ENCODE results near the gene PRTN3. TPM values are rescaled to one million over a fixed set of nuclear protein-coding genes. Genes with fewer than 3 reads are reported as not detected.

The PRTN3 gene
- total RNA-seq, 3 donors from 2014 or later = not detected

- intact Hi-C loops (cut with DNase I, micrococcal nuclease) = no loop called here
- no peak for TF ChIP-seq CTCF (IDR thresholded peaks at IDR 0.05)
- ATAC-seq (no peak), DNase-seq (no peak)
- Histone ChIP-seq H3K4me3 (no peak overlapping the region), H3K36me3 (ENCODE audit: low read depth) (peaks cover 60% of the 10 kb centered on the region), H3K4me1 (ENCODE audit: low read depth) (peaks cover 18% of the 10 kb centered on the region), H3K9me3 (no peaks in the 10 kb centered on the region)
Measured at GRCh38 chr19:805600-806550, 34.9 kb upstream of the PRTN3 start.

- ATAC-seq = no peak
- no peak overlapping the region for H3K4me3 ChIP-seq
- no peak for TF ChIP-seq CTCF (IDR thresholded peaks at IDR 0.05)
- H3K4me1 ChIP-seq (ENCODE audit: low read depth) = peaks cover 8% of the 10 kb centered on the region
- H3K9me3 ChIP-seq = no peaks in the 10 kb centered on the region
- intact Hi-C loops (cut with DNase I, micrococcal nuclease) = no loop called here
- DNase-seq = no peak
- peaks cover 62% of the 10 kb centered on the region for H3K36me3 ChIP-seq (ENCODE audit: low read depth)
Measured at GRCh38 chr19:806815-807421, 33.9 kb upstream of the PRTN3 start.

GRCh38 chr19:807627-808422 lies 33.0 kb upstream of the PRTN3 start:
- Histone ChIP-seq H3K4me3 (no peak overlapping the region), H3K9me3 (no peaks in the 10 kb centered on the region), H3K36me3 (ENCODE audit: low read depth) (peaks cover 62% of the 10 kb centered on the region), H3K4me1 (ENCODE audit: low read depth) (peaks cover under 1% of the 10 kb centered on the region)
- intact Hi-C loops (cut with DNase I, micrococcal nuclease) = no loop called here
- no peak for TF ChIP-seq CTCF (IDR thresholded peaks at IDR 0.05)
- no peak for DNase-seq
- ATAC-seq = no peak

GRCh38 chr19:808423-808775 lies 32.4 kb upstream of the PRTN3 start:
- H3K9me3 ChIP-seq = no peaks in the 10 kb centered on the region
- no peak for ATAC-seq
- no peak for DNase-seq
- H3K4me1 ChIP-seq (ENCODE audit: low read depth) = no peaks in the 10 kb centered on the region
- TF ChIP-seq CTCF (IDR thresholded peaks at IDR 0.05) = no peak
- H3K36me3 ChIP-seq (ENCODE audit: low read depth) = peaks cover 62% of the 10 kb centered on the region
- H3K4me3 ChIP-seq = no peak overlapping the region
- intact Hi-C loops (cut with DNase I, micrococcal nuclease) = no loop called here

GRCh38 chr19:810077-810855 lies 30.5 kb upstream of the PRTN3 start:
- Histone ChIP-seq H3K4me1 (ENCODE audit: low read depth) (no peaks in the 10 kb centered on the region), H3K4me3 (no peak overlapping the region), H3K9me3 (no peaks in the 10 kb centered on the region), H3K36me3 (ENCODE audit: low read depth) (peaks cover 51% of the 10 kb centered on the region)
- TF ChIP-seq CTCF (IDR thresholded peaks at IDR 0.05) = no peak
- intact Hi-C loops (cut with DNase I, micrococcal nuclease) = no loop called here
- ATAC-seq = no peak
- no peak for DNase-seq
